HG02943 (cell line): ENCODE data around the gene IRF3.
"Not testable (repeated sequence)": the region's sequence is repeated elsewhere in the genome, so short reads cannot be mapped to it uniquely, and the experiment has no call there.

Source experiments
- ATAC-seq: cut with Tn5 transposase; IDR thresholded peaks from one replicate; pipeline ENCODE4 v1.9.1; 2021; ENCODE audit warnings: mild to moderate bottlenecking, low read depth, moderate library complexity; ENCODE audit not compliant: unreplicated experiment

IRF3 gene

DNA sequence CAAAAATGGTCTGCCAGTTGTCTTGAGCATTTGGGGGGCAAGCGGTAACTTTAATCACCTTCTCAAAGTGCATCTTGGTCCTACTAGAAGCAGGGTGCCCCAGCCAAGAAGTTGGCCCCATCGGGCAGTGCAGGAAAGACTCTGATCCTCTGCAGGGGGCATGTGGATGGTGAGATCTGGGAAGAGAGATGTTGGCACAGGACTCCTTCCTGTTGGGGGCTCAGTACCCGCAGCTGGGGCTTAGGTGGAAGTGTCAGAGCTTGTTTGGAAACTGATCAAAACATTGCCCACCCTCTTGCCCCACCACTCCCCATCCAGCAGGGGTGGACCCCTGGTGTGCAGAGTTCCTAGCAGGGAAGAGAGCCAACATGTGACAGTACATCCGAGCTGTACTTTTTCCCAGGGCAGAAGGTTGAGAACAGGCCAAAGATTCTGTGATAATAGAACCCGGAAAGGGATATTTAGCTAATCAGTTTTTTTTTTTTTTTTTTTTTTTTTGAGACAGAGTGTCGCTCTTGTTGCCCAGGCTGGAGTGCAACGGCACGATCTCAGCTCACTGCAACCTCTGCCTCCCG lies 34.6 kb downstream of the IRF3 start:
- no peak for ATAC-seq

GRCh38 chr19:49629659-49630058 lies 36.0 kb downstream of the IRF3 start:
- no peak for ATAC-seq

GRCh38 chr19:49626226-49626625 lies 39.4 kb downstream of the IRF3 start:
- ATAC-seq: no peak

DNA sequence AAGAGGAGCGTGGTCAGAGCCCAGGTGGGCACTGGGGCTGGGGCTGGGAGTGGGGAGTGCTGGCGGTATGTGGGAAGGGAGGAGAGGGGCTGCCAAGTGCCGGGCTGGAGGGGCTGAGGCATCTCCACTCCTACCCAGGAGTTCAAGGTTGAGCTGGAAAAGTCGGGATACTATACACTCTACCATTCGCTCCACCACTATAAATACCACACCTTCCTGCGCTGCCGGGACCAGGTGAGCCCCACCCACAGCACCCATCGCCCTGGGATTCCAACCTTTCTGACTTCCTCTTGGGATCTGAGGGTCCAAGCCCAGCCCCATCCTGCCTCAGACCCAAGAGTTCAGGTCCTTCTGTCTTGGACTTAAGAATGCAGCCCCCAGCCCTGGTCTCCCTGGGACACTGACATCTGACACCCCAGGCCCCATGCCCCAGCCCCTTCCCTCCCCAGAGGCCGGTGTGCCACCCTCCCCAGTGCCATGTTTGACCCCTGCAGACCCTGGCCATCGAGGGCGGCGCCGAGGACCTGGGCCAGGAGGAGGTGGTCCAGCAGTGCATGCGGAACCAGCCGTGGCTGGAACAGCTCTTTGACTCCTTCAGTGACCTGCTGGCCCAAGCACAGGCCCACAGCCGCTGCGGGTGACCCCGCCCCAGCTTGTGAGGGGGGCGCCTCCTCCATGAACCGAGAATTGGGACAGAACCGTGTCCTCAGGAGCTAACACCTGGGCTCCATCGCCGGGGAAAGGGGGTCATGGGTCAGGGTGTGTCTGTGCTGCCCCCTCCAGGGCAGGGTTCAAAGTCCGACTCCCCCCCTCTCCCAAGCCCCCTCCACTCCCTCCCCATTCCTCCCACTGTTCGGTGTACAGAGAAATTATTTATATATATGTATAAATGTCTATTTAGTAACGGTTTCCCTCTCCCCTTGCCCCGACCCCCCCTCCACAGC lies 40.4 kb downstream of the IRF3 start:
- ATAC-seq: no peak

- not testable (repeated sequence) for ATAC-seq
These were observed 47.8 kb downstream of the IRF3 start for GRCh38 chr19:49617860-49618259.

DNA sequence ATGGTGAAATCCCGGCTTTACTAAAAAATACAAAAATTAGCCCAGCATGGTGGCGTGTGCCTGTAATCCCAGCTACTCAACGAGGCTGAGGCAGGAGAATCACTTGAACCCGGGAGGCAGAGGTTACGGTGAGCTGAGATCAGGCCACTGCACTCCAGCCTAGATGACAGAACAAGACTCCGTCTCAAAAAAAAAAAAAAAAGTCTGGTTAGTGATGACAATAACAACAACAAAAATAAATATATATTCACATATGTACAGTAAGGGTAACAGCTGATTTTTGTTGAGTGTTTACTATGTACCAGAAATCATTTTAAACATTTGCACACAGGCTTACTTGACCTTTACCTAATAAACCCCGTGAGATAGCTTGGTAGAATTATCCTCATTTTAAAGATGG lies 48.7 kb downstream of the IRF3 start:
- ATAC-seq: no peak

- no peak for ATAC-seq
These were observed 49.1 kb downstream of the IRF3 start for GRCh38 chr19:49616532-49616931.

- no peak for ATAC-seq
These were observed 49.8 kb downstream of the IRF3 start for GRCh38 chr19:49615861-49616260.

- no peak for ATAC-seq
These were observed 51.4 kb downstream of the IRF3 start for GRCh38 chr19:49614096-49614833.

DNA sequence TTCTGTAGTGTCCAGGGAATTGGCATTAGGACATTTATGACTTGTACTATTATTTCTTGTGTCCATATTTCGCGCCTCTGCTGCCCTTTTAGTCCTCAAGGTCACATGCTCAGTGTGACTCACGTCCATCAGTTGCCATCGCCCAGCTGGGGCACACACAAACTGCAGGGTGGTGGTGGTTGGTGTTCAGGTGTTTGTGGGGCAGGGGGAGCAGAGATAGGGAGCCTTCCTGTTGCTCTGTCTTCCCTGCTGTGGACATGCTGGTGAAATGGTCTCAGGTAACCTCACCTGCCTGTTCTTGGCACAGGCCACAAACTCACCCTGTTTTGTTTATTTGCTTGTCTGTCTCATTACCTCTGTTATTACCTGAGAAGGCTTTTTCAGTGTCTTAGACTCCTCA lies 52.3 kb downstream of the IRF3 start:
- ATAC-seq: no peak
